GM12892 (cell line): ENCODE data around the gene CD79B.
"Not testable (repeated sequence)": the region's sequence is repeated elsewhere in the genome, so short reads cannot be mapped to it uniquely, and the experiment has no call there.

Experiments used
- DNase-seq: peaks from one replicate; pipeline ENCODE4 v3.0.0; 2011; ENCODE audit not compliant: insufficient read length
- FAIRE-seq: peaks from 2 replicates; lab custom pipeline; 2011; peaks lifted over from hg19 to GRCh38; lab: Jason Lieb, UNC
- POLR2A ChIP-seq: IDR thresholded peaks from 2 replicates; pipeline ENCODE4 v1.6.1; 2011; ENCODE audit warnings: low read depth, low read length, control low read depth
- POLR2AphosphoS5 ChIP-seq: IDR thresholded peaks from 2 replicates; pipeline ENCODE4 v1.6.1; 2011; ENCODE audit warnings: low read depth, low read length, control low read depth
- TAF1 ChIP-seq: IDR thresholded peaks from 2 replicates; pipeline ENCODE4 v1.6.1; 2011; ENCODE audit warnings: low read depth, mild to moderate bottlenecking, control low read depth, low read length, borderline replicate concordance

CD79B gene

GRCh38 chr17:63927464-63928171 is 4.5 kb downstream of the CD79B start:
- DNase-seq (no peak), FAIRE-seq (peak; percentile 60)
- peak; percentile 23; the same call in 1 of the 2 replicates for TF ChIP-seq POLR2A
- no peak for TF ChIP-seq POLR2AphosphoS5

- DNase-seq = no peak
- TF ChIP-seq POLR2A = no peak
- no peak for TF ChIP-seq POLR2AphosphoS5
- TF ChIP-seq TAF1 = no peak
- no peak for FAIRE-seq
These were observed 6.0 kb downstream of the CD79B start for GRCh38 chr17:63926164-63926563.

- DNase-seq = no peak
- TF ChIP-seq POLR2A = no peak
- TF ChIP-seq POLR2AphosphoS5 = no peak
- no peak for TF ChIP-seq TAF1
- no peak for FAIRE-seq
These were observed 6.5 kb downstream of the CD79B start for GRCh38 chr17:63925615-63926014.

DNA sequence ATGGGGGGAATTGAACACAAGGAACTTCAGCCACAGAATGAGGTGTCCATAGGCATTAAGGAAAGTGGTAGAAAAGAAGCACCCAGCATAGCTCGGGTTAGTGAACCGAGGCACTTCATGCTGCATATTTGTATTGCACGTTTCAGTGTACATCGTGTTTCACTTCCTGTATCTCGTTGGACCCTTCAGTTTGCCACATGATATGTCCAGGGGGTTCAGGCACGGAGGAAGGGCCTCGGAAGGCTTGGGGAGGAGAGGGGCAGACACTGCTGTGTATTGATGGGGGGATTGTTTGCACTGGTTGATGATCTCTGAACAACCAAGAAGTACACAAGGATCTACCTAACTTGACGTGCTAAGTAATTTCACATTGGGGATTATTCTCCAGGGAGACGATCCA is 9.7 kb downstream of the CD79B start:
- DNase-seq = not testable (repeated sequence)
- FAIRE-seq = peak; percentile 87

DNA sequence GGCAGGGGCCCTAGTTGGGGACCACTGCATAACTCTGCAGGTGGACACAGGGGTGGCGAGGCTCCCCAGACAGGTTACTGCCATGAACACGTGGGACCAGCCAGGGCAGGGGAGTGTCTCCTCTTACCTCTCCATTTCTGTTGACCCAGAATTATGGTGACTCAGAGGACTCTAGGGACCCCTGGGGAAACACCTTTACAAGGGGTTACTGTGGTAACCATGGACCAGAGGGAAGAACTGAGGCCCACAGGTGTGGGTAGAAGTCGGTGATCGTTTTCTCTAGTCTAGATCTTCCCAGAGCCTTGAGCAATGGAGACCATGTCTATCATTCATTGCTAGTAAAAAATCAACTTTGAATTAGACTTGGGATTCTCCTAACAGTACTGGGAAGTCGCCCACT is 11.4 kb downstream of the CD79B start:
- DNase-seq, FAIRE-seq: not testable (repeated sequence)

- DNase-seq, FAIRE-seq: not testable (repeated sequence)
These were observed 12.1 kb downstream of the CD79B start for GRCh38 chr17:63920050-63920449.

GRCh38 chr17:63919311-63919723 is 12.8 kb downstream of the CD79B start:
- FAIRE-seq = peak; percentile 67
- DNase-seq = peak; percentile 85
- TF ChIP-seq TAF1 = no peak
- TF ChIP-seq POLR2A = no peak
- TF ChIP-seq POLR2AphosphoS5 = no peak

GRCh38 chr17:63918789-63919305 is 13.3 kb downstream of the CD79B start, which contains the start of gene GH1:
Gene GH1 (minus strand): TSS chr17:63918839. CDS start chr17:63918776, 63 bp downstream.
- not testable (repeated sequence) for DNase-seq, FAIRE-seq

GRCh38 chr17:63918305-63918704 is 13.8 kb downstream of the CD79B start:
- DNase-seq (no peak), FAIRE-seq (no peak)
- TF ChIP-seq POLR2AphosphoS5 = no peak
- no peak for TF ChIP-seq TAF1
- TF ChIP-seq POLR2A = no peak

DNA sequence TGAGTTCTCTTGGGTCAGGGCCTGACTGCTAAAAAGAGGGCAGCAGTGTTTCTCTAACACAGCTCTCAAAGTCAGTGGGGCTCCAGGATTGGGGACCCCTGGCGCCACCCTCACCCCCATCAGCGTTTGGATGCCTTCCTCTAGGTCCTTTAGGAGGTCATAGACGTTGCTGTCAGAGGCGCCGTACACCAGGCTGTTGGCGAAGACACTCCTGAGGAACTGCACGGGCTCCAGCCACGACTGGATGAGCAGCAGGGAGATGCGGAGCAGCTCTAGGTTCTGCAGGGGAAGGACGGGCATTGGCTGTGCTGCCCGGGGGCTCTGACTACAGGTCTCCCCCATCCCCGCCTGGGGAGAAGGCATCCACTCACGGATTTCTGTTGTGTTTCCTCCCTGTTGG is 14.5 kb downstream of the CD79B start:
- DNase-seq = no peak
- TF ChIP-seq POLR2AphosphoS5 (no peak), POLR2A (no peak), TAF1 (no peak)
- no peak for FAIRE-seq

DNA sequence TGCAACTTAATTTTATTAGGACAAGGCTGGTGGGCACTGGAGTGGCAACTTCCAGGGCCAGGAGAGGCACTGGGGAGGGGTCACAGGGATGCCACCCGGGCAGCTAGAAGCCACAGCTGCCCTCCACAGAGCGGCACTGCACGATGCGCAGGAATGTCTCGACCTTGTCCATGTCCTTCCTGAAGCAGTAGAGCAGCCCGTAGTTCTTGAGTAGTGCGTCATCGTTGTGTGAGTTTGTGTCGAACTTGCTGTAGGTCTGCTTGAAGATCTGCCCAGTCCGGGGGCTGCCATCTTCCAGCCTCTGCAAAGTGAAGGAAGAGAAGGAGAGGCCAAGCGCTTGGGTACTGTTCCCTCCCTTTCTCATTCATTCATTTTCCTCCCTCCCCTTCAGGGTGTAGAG is 14.9 kb downstream of the CD79B start:
- not testable (repeated sequence) for FAIRE-seq, DNase-seq

GRCh38 chr17:63916566-63917185 is 15.5 kb downstream of the CD79B start:
- no peak for FAIRE-seq
- DNase-seq = no peak
- TF ChIP-seq TAF1 = no peak
- TF ChIP-seq POLR2A = no peak
- TF ChIP-seq POLR2AphosphoS5 = no peak

DNA sequence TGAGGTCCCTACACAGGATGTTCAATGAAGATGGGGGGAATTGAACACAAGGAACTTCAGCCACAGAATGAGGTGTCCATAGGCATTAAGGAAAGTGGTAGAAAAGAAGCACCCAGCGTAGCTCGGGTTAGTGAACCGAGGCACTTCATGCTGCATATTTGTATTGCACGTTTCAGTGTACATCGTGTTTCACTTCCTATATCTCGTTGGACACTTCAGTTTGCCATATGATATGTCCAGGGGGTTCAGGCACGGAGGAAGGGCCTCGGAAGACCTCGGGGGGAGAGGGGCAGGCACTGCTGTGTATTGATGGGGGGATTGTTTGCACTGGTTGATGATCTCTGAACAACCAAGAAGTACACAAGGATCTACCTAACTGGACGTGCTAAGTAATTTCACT is 16.4 kb downstream of the CD79B start:
- not testable (repeated sequence) for DNase-seq
- peak; percentile 90 for FAIRE-seq
